PFSK-1 (cell line): ENCODE results near the gene AVPI1.

Source experiments
- FOXP2 ChIP-seq: optimal IDR thresholded peaks from 2 replicates; pipeline ENCODE3; 2011; ENCODE audit warnings: borderline replicate concordance, control low read depth, inconsistent platforms; ENCODE audit not compliant: insufficient read depth; ENCODE audit errors: extremely low read length, extremely low read depth
- POLR2AphosphoS5 ChIP-seq: IDR thresholded peaks from 2 replicates; pipeline ENCODE4 v1.6.1; 2012; ENCODE audit warnings: low read depth, mild to moderate bottlenecking, control low read depth, low read length, moderate library complexity
- REST ChIP-seq, 2 experiments: IDR thresholded peaks; 2 replicates each; pipeline versions ENCODE4 v1.6.1 to v1.8.0; 2011 to 2012; ENCODE audit warnings: low read depth in 2 of 2, low read length in 2 of 2, control low read depth in 1 of 2, inconsistent platforms in 1 of 2, mild to moderate bottlenecking in 1 of 2, moderate library complexity in 1 of 2; ENCODE audit not compliant: insufficient read depth in 1 of 2
- SIN3A ChIP-seq: IDR thresholded peaks from 2 replicates; pipeline ENCODE4 v1.6.1; 2012; ENCODE audit warnings: mild to moderate bottlenecking, low read length, moderate library complexity, borderline replicate concordance; ENCODE audit not compliant: insufficient read depth
- TAF1 ChIP-seq: IDR thresholded peaks from 2 replicates; pipeline ENCODE4 v1.6.1; 2012; ENCODE audit warnings: low read length, control low read depth, borderline replicate concordance; ENCODE audit not compliant: insufficient read depth

- TF ChIP-seq POLR2AphosphoS5 (no peak), REST (IDR thresholded peaks at IDR 0.05; ENCODE audit: insufficient read depth in 1 of 2, low read depth in 2 of 2, low read length in 2 of 2) (no peak), TAF1 (no peak), SIN3A (no peak), FOXP2 (no peak)
Measured at GRCh38 chr10:97705006-97705670, 18.1 kb upstream of the AVPI1 start.
